Caco-2 (cell line): ENCODE measurements around the gene LIMK2. TPM values are rescaled to one million over a fixed set of nuclear protein-coding genes. Genes with fewer than 3 reads are reported as not detected.
"Not testable (repeated sequence)": the region's sequence is repeated elsewhere in the genome, so short reads cannot be mapped to it uniquely, and the experiment has no call there.

Experiments used
- BruUV-seq: library from RNA; stranded (reverse); fragments of 400-500 nt; replicated peaks from 2 replicates; lab custom pipeline; 2021; lab: Mats Ljungman, UMichigan
- CTCF ChIA-PET: fragments of 300-600 bp; sonication (Branson Sonifier 250); formaldehyde crosslinking; loops from one replicate; lab custom pipeline; 2022; ENCODE audit warnings: antibody characterized with exemption; lab: Charles Lee
- POLR2A ChIA-PET: fragments of 300-600 bp; sonication (Branson Sonifier 250); formaldehyde crosslinking; loops from one replicate; lab custom pipeline; 2022; ENCODE audit warnings: antibody characterized with exemption; lab: Charles Lee
- DNase-seq, 2 experiments: peaks; one replicate each; pipeline versions ENCODE4 v3.0.0 to v3.0.0-alpha.2; 2020 to 2022
- H3K27me3 ChIP-seq: replicated peaks from 2 replicates; pipeline ENCODE4 v1.6.0; 2011; ENCODE audit warnings: low read length; ENCODE audit not compliant: control insufficient read depth, insufficient read depth
- H3K36me3 ChIP-seq: 2 replicates; pipeline ENCODE4 v1.5.1; 2011; ENCODE audit warnings: low read length; ENCODE audit not compliant: control insufficient read depth, insufficient read depth
- H3K4me1 ChIP-seq: fragments of 250-450 bp; sonication (Bioruptor Pico); 2 replicates; pipeline ENCODE4 v1.5.1; 2020; ENCODE audit warnings: mild to moderate bottlenecking
- H3K4me3 ChIP-seq: 2 replicates; pipeline ENCODE4 v1.5.1; 2011; ENCODE audit warnings: low read depth, mild to moderate bottlenecking, control low read depth, low read length
- H3K9me3 ChIP-seq: fragments of 250-450 bp; sonication (Bioruptor Pico); 2 replicates; pipeline ENCODE4 v1.5.1; 2020; ENCODE audit warnings: mild to moderate bottlenecking, moderate library complexity
- H3K27ac Mint-ChIP-seq: one replicate; pipeline ENCODE4 v1.8.0; 2022; ENCODE audit warnings: mixed read lengths; ENCODE audit not compliant: unreplicated experiment
- H3K27me3 Mint-ChIP-seq: one replicate; pipeline ENCODE4 v1.8.0; 2022; ENCODE audit warnings: mixed read lengths; ENCODE audit not compliant: insufficient read depth, unreplicated experiment
- H3K36me3 Mint-ChIP-seq: one replicate; pipeline ENCODE4 v1.8.0; 2022; ENCODE audit warnings: mild to moderate bottlenecking, mixed read lengths; ENCODE audit not compliant: insufficient read depth, unreplicated experiment
- H3K4me1 Mint-ChIP-seq: one replicate; pipeline ENCODE4 v1.8.0; 2022; ENCODE audit warnings: low read depth, mixed read lengths; ENCODE audit not compliant: unreplicated experiment
- H3K4me3 Mint-ChIP-seq: one replicate; pipeline ENCODE4 v1.8.0; 2022; ENCODE audit warnings: mild to moderate bottlenecking, moderate library complexity, mixed read lengths; ENCODE audit not compliant: unreplicated experiment
- H3K9me3 Mint-ChIP-seq: one replicate; pipeline ENCODE4 v1.8.0; 2022; ENCODE audit warnings: mixed read lengths; ENCODE audit not compliant: unreplicated experiment
- CTCF ChIP-seq, 2 experiments: fragments of 200-600 bp in 1 of 2; IDR thresholded peaks; 1 replicate in 1 of 2; 2 replicates in 1 of 2; pipeline versions ENCODE4 v1.5.1 to v1.8.0; 2011 to 2022; ENCODE audit warnings: antibody characterized with exemption in 1 of 2, control low read depth in 1 of 2, inconsistent platforms in 1 of 2, low read depth in 1 of 2, low read length in 1 of 2, mild to moderate bottlenecking in 1 of 2, moderate library complexity in 1 of 2; ENCODE audit not compliant: insufficient read depth in 1 of 2, severe bottlenecking in 1 of 2, unreplicated experiment in 1 of 2
- intact Hi-C: fragments of 100-400 bp; cut with micrococcal nuclease; formaldehyde crosslinking; loops from one replicate; pipeline ENCODE4 v1.10.0; 2022; ENCODE audit not compliant: unreplicated experiment
- total RNA-seq: library from RNA; stranded (reverse); gene quantifications from 2 replicates; pipeline ENCODE4 v1.2.3, GENCODE V29; 2022

Gene LIMK2
- total RNA-seq, 1 experiment from 2014 or later = 36.3 TPM

- Mint-ChIP-seq H3K4me1 (peaks cover 7% of the 10 kb centered on the region), H3K9me3 (no peaks in the 10 kb centered on the region), H3K27ac (no peak overlapping the region), H3K27me3 (peaks cover 3% of the 10 kb centered on the region), H3K36me3 (no peaks in the 10 kb centered on the region), H3K4me3 (no peak overlapping the region)
- Histone ChIP-seq H3K36me3 (no peaks in the 10 kb centered on the region), H3K27me3 (no peaks in the 10 kb centered on the region), H3K4me1 (no peaks in the 10 kb centered on the region), H3K9me3 (no peaks in the 10 kb centered on the region), H3K4me3 (no peak overlapping the region)
- intact Hi-C loops = no loop called here
- DNase-seq = no peak
- BruUV-seq = no TSS peak
- ChIA-PET CTCF (no interaction called here), POLR2A (no interaction called here)
- TF ChIP-seq CTCF (IDR thresholded peaks at IDR 0.05; ENCODE audit: insufficient read depth in 1 of 2, low read depth in 1 of 2, low read length in 1 of 2, severe bottlenecking in 1 of 2, unreplicated experiment in 1 of 2) = no peak
Measured at GRCh38 chr22:31305194-31305593, 93.1 kb downstream of the LIMK2 start.

- Mint-ChIP-seq H3K4me1 (peaks cover 2% of the 10 kb centered on the region), H3K27ac (no peak overlapping the region), H3K4me3 (no peak overlapping the region), H3K27me3 (peaks cover 3% of the 10 kb centered on the region), H3K9me3 (no peaks in the 10 kb centered on the region), H3K36me3 (peaks cover 1% of the 10 kb centered on the region)
- Histone ChIP-seq H3K9me3 (no peaks in the 10 kb centered on the region), H3K4me1 (no peaks in the 10 kb centered on the region), H3K27me3 (no peaks in the 10 kb centered on the region), H3K4me3 (no peak overlapping the region), H3K36me3 (no peaks in the 10 kb centered on the region)
- DNase-seq = no peak
- ChIA-PET POLR2A (no interaction called here), CTCF (no interaction called here)
- no peak for TF ChIP-seq CTCF (IDR thresholded peaks at IDR 0.05; ENCODE audit: insufficient read depth in 1 of 2, low read depth in 1 of 2, low read length in 1 of 2, severe bottlenecking in 1 of 2, unreplicated experiment in 1 of 2)
- intact Hi-C loops = no loop called here
- BruUV-seq = no TSS peak
Measured at GRCh38 chr22:31308181-31308580, 96.1 kb downstream of the LIMK2 start.

- H3K4me1 Mint-ChIP-seq = peaks cover 7% of the 10 kb centered on the region
- ChIA-PET POLR2A (interaction anchor here (0.6 kb wide), 1 partner anchor 261 kb away, joined by 6 read pairs; no protein-coding TSS in a partner anchor), CTCF (interaction anchor here (0.5 to 1.7 kb wide), 10 partner anchors 12 to 161 kb away, joined by 3 to 20 read pairs (median 3); partner anchors contain the start of genes PATZ1 and PIK3IP1)
- Histone ChIP-seq H3K4me3 (no peak overlapping the region), H3K36me3 (no peaks in the 10 kb centered on the region), H3K27me3 (no peaks in the 10 kb centered on the region), H3K4me1 (no peaks in the 10 kb centered on the region), H3K9me3 (no peaks in the 10 kb centered on the region)
- peak; percentile 71 to 85 for TF ChIP-seq CTCF (IDR thresholded peaks at IDR 0.05; ENCODE audit: insufficient read depth in 1 of 2, low read depth in 1 of 2, low read length in 1 of 2, severe bottlenecking in 1 of 2, unreplicated experiment in 1 of 2)
- H3K27ac Mint-ChIP-seq = peak overlapping the region; percentile 65
- intact Hi-C loops = loop anchor here (1.0 kb wide), 1 partner anchor 21 kb away; the partner anchor contains the start of gene PIK3IP1
- no TSS peak for BruUV-seq
- H3K9me3 Mint-ChIP-seq = peaks cover 10% of the 10 kb centered on the region
- no peak overlapping the region for H3K4me3 Mint-ChIP-seq
- peaks cover 6% of the 10 kb centered on the region for H3K36me3 Mint-ChIP-seq
- no peaks in the 10 kb centered on the region for H3K27me3 Mint-ChIP-seq
- peak; percentile 66 to 74 for DNase-seq
Measured at GRCh38 chr22:31313366-31314147, 101.5 kb downstream of the LIMK2 start.

GRCh38 chr22:31314220-31314619 lies 102.1 kb downstream of the LIMK2 start:
- intact Hi-C loops = not testable (repeated sequence)

More at GRCh38 chr22:31314220-31314619, 102.1 kb downstream of the LIMK2 start:
- H3K27me3 Mint-ChIP-seq, H3K4me1 ChIP-seq, H3K9me3 ChIP-seq, H3K36me3 Mint-ChIP-seq, H3K27me3 ChIP-seq, H3K4me1 Mint-ChIP-seq, BruUV-seq, H3K4me3 Mint-ChIP-seq, H3K36me3 ChIP-seq, H3K27ac Mint-ChIP-seq, DNase-seq, H3K4me3 ChIP-seq, POLR2A ChIA-PET: not testable (repeated sequence)
- CTCF ChIA-PET = interaction anchor here (0.5 to 1.7 kb wide), 5 partner anchors 22 to 161 kb away, joined by 3 to 20 read pairs (median 6); partner anchors contain the start of gene PIK3IP1
- peaks cover 10% of the 10 kb centered on the region for H3K9me3 Mint-ChIP-seq
